Measurements from ENCODE around the gene REEP3.

DNA sequence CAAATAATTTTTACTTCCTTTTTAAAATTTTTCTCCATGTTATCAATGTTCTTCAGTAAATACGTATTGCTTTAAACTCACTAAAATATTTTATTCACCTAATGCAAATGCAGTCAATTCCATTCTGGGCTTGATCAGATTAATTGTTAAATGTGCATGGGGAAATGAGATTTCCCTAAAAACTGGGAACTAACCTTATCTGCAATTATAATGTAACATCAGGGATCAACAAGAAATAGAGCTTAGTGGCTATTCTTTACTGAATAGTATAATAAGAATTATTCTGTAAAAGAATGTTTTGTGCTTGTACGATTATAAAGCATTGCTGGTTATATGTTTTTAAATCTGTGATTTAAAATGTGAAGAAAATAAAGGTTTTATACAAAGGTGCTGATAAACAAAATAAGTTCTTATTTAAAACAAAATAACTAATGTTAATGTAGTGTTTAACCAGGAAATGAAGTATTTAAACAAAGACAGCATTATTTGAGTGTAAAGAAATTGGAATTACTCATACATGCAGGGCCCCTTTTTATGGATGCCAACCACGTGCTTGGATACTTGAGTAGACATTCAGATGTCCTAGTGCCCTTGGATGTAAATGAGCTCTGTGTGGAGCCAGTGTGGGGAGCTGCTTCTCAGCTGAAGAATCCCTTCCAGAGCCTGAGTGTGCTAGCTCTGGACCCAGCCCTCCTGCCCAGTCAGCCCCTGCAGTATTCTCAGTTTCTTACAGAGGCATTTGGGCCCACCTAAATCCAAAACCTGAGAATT is 84.2 kb downstream of the REEP3 start:
- TF ChIP-seq, protein P1, sequence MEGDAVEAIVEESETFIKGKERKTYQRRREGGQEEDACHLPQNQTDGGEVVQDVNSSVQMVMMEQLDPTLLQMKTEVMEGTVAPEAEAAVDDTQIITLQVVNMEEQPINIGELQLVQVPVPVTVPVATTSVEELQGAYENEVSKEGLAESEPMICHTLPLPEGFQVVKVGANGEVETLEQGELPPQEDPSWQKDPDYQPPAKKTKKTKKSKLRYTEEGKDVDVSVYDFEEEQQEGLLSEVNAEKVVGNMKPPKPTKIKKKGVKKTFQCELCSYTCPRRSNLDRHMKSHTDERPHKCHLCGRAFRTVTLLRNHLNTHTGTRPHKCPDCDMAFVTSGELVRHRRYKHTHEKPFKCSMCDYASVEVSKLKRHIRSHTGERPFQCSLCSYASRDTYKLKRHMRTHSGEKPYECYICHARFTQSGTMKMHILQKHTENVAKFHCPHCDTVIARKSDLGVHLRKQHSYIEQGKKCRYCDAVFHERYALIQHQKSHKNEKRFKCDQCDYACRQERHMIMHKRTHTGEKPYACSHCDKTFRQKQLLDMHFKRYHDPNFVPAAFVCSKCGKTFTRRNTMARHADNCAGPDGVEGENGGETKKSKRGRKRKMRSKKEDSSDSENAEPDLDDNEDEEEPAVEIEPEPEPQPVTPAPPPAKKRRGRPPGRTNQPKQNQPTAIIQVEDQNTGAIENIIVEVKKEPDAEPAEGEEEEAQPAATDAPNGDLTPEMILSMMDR (IDR thresholded peaks at IDR 0.05), result no peak
- TF ChIP-seq POLR2A (IDR thresholded peaks at IDR 0.05), result no peak
